GM21723 (cell line): ENCODE data around the gene GFPT1.
"Not testable (repeated sequence)": the region's sequence is repeated elsewhere in the genome, so short reads cannot be mapped to it uniquely, and the experiment has no call there.

Source experiments
- ATAC-seq: cut with Tn5 transposase; IDR thresholded peaks from one replicate; pipeline ENCODE4 v1.9.1; 2021; ENCODE audit warnings: mild to moderate bottlenecking, moderate library complexity; ENCODE audit not compliant: unreplicated experiment

Gene GFPT1

GRCh38 chr2:69386789-69387734 is at the start of gene GFPT1:
Gene GFPT1 (minus strand): TSS chr2:69387227. CDS start chr2:69387071, 156 bp downstream.
- ATAC-seq: peak; percentile 90

- ATAC-seq: peak; percentile 14
These were observed 49.5 kb upstream of the GFPT1 start for GRCh38 chr2:69436596-69436937.

GRCh38 chr2:69434753-69435152 is 47.7 kb upstream of the GFPT1 start:
- no peak for ATAC-seq

GRCh38 chr2:69429491-69430183 is 42.6 kb upstream of the GFPT1 start:
- no peak for ATAC-seq

- no peak for ATAC-seq
These were observed 42.0 kb upstream of the GFPT1 start for GRCh38 chr2:69428981-69429380.

GRCh38 chr2:69424419-69424818 is 37.4 kb upstream of the GFPT1 start:
- ATAC-seq: no peak

GRCh38 chr2:69422198-69422597 is 35.2 kb upstream of the GFPT1 start:
- ATAC-seq: no peak

GRCh38 chr2:69419111-69419510 is 32.1 kb upstream of the GFPT1 start:
- not testable (repeated sequence) for ATAC-seq

- no peak for ATAC-seq
These were observed 29.1 kb upstream of the GFPT1 start for GRCh38 chr2:69416147-69416546.

GRCh38 chr2:69411120-69411519 is 24.1 kb upstream of the GFPT1 start:
- ATAC-seq: no peak

GRCh38 chr2:69405306-69405705 is 18.3 kb upstream of the GFPT1 start:
- no peak for ATAC-seq

- no peak for ATAC-seq
These were observed 13.1 kb upstream of the GFPT1 start for GRCh38 chr2:69400121-69400520.

- no peak for ATAC-seq
These were observed 10.2 kb upstream of the GFPT1 start for GRCh38 chr2:69397234-69397633.

GRCh38 chr2:69395866-69396265 is 8.8 kb upstream of the GFPT1 start:
- ATAC-seq: no peak

- no peak for ATAC-seq
These were observed 6.9 kb upstream of the GFPT1 start for GRCh38 chr2:69393963-69394362.

GRCh38 chr2:69390471-69390870 is 3.4 kb upstream of the GFPT1 start:
- ATAC-seq: no peak

- ATAC-seq: no peak
These were observed 3.0 kb upstream of the GFPT1 start for GRCh38 chr2:69390001-69390400.

GRCh38 chr2:69389271-69389670 is 2.2 kb upstream of the GFPT1 start:
- ATAC-seq: no peak

GRCh38 chr2:69387770-69388481 is 899 bp upstream of the GFPT1 start:
- no peak for ATAC-seq

- ATAC-seq: no peak
These were observed 667 bp downstream of the GFPT1 start for GRCh38 chr2:69386360-69386759.

GRCh38 chr2:69385443-69386151 is 1.4 kb downstream of the GFPT1 start:
- ATAC-seq: no peak
